IPS-15b (cell line): ENCODE measurements around the gene DEK.
"Not testable (repeated sequence)": the region's sequence is repeated elsewhere in the genome, so short reads cannot be mapped to it uniquely, and the experiment has no call there.

ENCODE experiments used
- H3K27me3 ChIP-seq: one replicate; pipeline ENCODE4 v1.6.1; 2013; ENCODE audit warnings: low read length; ENCODE audit not compliant: control insufficient read depth, insufficient read depth
- H3K36me3 ChIP-seq: one replicate; pipeline ENCODE4 v1.6.1; 2013; ENCODE audit warnings: low read length; ENCODE audit not compliant: control insufficient read depth, insufficient read depth
- H3K4me1 ChIP-seq: one replicate; pipeline ENCODE4 v1.6.1; 2013; ENCODE audit warnings: mild to moderate bottlenecking, low read length; ENCODE audit not compliant: control insufficient read depth, insufficient read depth
- H3K4me3 ChIP-seq: one replicate; pipeline ENCODE4 v1.5.1; 2013; ENCODE audit warnings: low read depth, low read length
- H3K9ac ChIP-seq: one replicate; pipeline ENCODE4 v1.6.1; 2013; ENCODE audit warnings: low read depth, mild to moderate bottlenecking, low read length
- H3K9me3 ChIP-seq: one replicate; pipeline ENCODE4 v1.6.1; 2013; ENCODE audit warnings: mild to moderate bottlenecking, low read length; ENCODE audit not compliant: control insufficient read depth, insufficient read depth

Gene DEK

DNA sequence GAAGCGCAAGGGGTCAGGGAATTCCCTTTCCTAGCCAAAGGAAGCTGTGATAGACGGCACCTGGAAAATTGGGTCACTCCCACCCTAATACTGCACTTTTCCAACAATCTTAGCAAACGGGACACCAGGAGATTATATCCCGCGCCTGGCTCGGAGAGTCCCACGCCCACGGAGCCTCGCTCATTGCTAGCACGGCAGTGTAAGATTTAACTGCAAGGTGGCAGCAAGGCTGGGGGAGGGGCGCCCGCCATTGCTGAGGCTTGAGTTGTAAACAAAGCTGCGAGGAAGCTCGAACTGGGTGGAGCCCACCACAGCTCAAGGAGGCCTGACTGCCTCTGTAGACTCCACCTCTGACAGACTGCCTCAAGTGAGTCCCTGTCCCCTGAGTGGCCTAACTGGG is 35.7 kb downstream of the DEK start:
- not testable (repeated sequence) for H3K4me3 ChIP-seq, H3K9ac ChIP-seq, H3K27me3 ChIP-seq, H3K9me3 ChIP-seq, H3K4me1 ChIP-seq
- H3K36me3 ChIP-seq = peaks cover 14% of the 10 kb centered on the region

- H3K9me3 ChIP-seq, H3K4me3 ChIP-seq, H3K9ac ChIP-seq, H3K4me1 ChIP-seq, H3K27me3 ChIP-seq: not testable (repeated sequence)
- H3K36me3 ChIP-seq = peaks cover 14% of the 10 kb centered on the region
Measured at GRCh38 chr6:18227166-18227565, 37.2 kb downstream of the DEK start.

DNA sequence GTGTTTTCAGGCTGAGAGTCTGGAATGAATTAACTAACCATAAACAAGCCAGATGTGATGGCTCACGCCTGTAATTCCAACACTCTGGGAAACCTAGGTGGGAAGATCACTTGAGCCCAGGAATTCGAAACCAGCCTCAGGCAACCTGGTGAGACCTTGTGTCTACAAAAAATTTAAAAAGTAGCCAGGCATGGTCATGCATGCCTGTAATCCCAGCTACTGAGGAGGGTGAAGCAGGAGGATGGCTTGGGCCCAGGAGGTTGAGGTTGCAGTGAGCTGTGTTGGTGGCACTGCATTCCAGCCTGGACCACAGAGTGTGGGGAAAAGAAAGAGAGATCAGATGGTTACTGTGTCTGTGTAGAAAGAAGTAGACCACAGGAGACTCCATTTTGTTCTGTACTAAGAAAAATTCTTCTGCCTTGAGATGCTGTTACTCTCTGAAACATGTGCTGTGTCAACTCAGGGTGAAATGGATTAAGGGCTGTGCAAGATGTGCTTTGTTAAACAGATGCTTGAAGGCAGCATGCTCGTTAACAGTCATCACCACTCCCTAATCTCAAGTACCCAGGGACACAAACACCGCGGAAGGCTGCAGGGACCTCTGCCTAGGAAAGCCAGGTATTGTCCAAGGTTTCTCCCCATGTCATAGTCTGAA is 37.8 kb downstream of the DEK start:
- not testable (repeated sequence) for H3K9ac ChIP-seq, H3K4me1 ChIP-seq, H3K9me3 ChIP-seq, H3K4me3 ChIP-seq, H3K27me3 ChIP-seq
- peaks cover 14% of the 10 kb centered on the region for H3K36me3 ChIP-seq

DNA sequence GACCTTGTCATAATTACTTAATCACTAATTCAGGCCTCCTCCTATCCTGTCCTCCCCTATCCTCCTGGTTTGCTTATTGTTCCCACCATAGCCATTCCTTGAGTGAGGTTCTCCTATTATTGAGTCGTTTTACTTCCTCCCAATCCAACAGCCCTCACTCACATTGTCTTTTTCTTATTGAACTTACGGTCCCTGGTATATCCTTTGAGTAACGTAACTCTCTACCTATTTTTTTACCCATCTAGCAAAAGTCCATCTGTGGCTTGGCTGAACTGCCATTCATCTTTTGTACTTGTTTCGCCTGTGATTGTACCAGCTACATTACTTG is 43.1 kb downstream of the DEK start:
- Histone ChIP-seq H3K9me3 (no peaks in the 10 kb centered on the region), H3K36me3 (peaks cover 2% of the 10 kb centered on the region)

DNA sequence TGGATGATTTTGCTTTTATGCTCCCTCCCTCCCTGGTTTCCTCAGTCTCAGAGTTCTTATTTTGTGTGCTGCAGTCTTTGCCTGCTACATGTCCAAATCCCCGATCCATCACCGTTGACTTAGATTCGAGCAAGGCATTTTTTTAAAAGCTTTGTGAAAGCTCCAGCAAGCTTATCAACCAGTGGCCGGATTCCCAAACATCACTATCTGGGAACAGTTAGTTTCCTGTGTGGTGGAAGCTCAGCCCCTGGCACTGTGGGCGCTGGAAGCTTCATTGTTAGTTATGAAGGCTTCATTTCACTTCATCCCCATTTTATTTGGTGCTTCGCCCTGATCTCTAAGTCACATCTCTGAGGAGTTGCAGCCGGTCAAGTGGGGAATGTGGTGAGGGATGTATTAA is 44.7 kb downstream of the DEK start:
- Histone ChIP-seq H3K27me3 (no peaks in the 10 kb centered on the region), H3K4me1 (no peaks in the 10 kb centered on the region), H3K9me3 (no peaks in the 10 kb centered on the region), H3K36me3 (peaks cover 4% of the 10 kb centered on the region), H3K4me3 (no peak overlapping the region), H3K9ac (no peak overlapping the region)

More for the DNA sequence above, 43.1 kb downstream of the DEK start:
- Histone ChIP-seq H3K9ac (no peak overlapping the region), H3K4me3 (no peak overlapping the region), H3K4me1 (no peaks in the 10 kb centered on the region), H3K27me3 (no peaks in the 10 kb centered on the region)

GRCh38 chr6:18218233-18218632 is 46.1 kb downstream of the DEK start:
- Histone ChIP-seq H3K4me1 (no peaks in the 10 kb centered on the region), H3K36me3 (peaks cover 4% of the 10 kb centered on the region), H3K4me3 (no peak overlapping the region), H3K27me3 (no peaks in the 10 kb centered on the region), H3K9ac (no peak overlapping the region), H3K9me3 (no peaks in the 10 kb centered on the region)

DNA sequence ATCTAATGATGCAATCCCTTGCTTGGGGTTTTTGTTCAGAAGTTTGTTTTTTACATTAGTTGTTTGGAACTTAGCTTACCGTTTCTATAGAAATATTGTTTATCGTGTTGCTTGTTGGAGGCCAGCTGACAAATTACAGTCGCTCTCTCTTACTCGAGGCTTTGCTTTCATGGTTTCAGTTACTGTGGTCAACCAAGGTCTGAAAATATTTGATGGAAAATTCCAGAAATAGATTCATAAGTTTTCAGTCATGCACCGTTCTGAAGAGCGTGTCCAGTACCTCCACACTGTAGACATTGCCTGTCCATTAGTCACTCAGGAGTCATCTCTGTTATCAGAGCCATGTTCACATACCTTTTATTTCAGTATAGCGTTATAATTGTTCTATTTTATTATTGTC is 47.9 kb downstream of the DEK start:
- Histone ChIP-seq H3K9me3 (no peaks in the 10 kb centered on the region), H3K9ac (no peak overlapping the region), H3K36me3 (peaks cover 4% of the 10 kb centered on the region), H3K4me1 (no peaks in the 10 kb centered on the region), H3K4me3 (no peak overlapping the region), H3K27me3 (no peaks in the 10 kb centered on the region)

DNA sequence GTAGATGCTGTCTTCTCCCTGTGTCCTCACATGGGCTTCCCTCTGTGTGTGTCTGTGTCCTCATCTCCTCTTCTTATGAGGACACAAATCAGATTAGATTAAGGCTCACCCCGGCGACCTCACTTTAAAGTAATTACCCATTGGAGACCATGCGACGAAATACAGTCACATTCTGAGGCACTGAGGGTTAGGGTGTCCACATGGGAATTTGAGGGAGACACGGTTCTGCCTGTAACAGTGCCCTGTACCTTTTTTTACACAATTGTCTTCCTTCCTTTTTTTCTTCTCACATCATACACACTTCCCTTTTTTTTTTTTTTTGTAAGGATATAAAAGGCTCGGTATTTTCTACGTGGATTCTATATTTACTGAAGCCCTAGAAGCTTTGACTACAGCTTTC is 48.9 kb downstream of the DEK start:
- Histone ChIP-seq H3K27me3 (no peaks in the 10 kb centered on the region), H3K4me3 (no peak overlapping the region), H3K9ac (no peak overlapping the region), H3K9me3 (no peaks in the 10 kb centered on the region), H3K36me3 (peaks cover 4% of the 10 kb centered on the region), H3K4me1 (no peaks in the 10 kb centered on the region)

GRCh38 chr6:18214003-18214402 is 50.3 kb downstream of the DEK start:
- no peak overlapping the region for H3K4me3 ChIP-seq
- no peak overlapping the region for H3K9ac ChIP-seq
- no peaks in the 10 kb centered on the region for H3K9me3 ChIP-seq
- no peaks in the 10 kb centered on the region for H3K27me3 ChIP-seq
- H3K4me1 ChIP-seq = no peaks in the 10 kb centered on the region
- H3K36me3 ChIP-seq = peaks cover 4% of the 10 kb centered on the region

GRCh38 chr6:18213439-18213838 is 50.9 kb downstream of the DEK start:
- Histone ChIP-seq H3K27me3 (no peaks in the 10 kb centered on the region), H3K9ac (no peak overlapping the region), H3K4me3 (no peak overlapping the region), H3K36me3 (peaks cover 4% of the 10 kb centered on the region), H3K9me3 (no peaks in the 10 kb centered on the region), H3K4me1 (no peaks in the 10 kb centered on the region)

GRCh38 chr6:18212231-18212630 is 52.1 kb downstream of the DEK start:
- Histone ChIP-seq H3K4me3 (no peak overlapping the region), H3K27me3 (no peaks in the 10 kb centered on the region), H3K9me3 (no peaks in the 10 kb centered on the region), H3K9ac (no peak overlapping the region), H3K4me1 (no peaks in the 10 kb centered on the region), H3K36me3 (peaks cover 2% of the 10 kb centered on the region)

GRCh38 chr6:18211338-18211737 is 53.0 kb downstream of the DEK start:
- no peak overlapping the region for H3K9ac ChIP-seq
- no peak overlapping the region for H3K4me3 ChIP-seq
- H3K9me3 ChIP-seq = no peaks in the 10 kb centered on the region
- H3K4me1 ChIP-seq = no peaks in the 10 kb centered on the region
- peaks cover 2% of the 10 kb centered on the region for H3K36me3 ChIP-seq
- no peaks in the 10 kb centered on the region for H3K27me3 ChIP-seq
